T1000 (cell line): ENCODE measurements around the gene PRDX3.
A peak's percentile ranks its signal among the peaks of the same experiment; 100 is the strongest.
"Not testable (repeated sequence)": the region's sequence is repeated elsewhere in the genome, so short reads cannot be mapped to it uniquely, and the experiment has no call there.

ENCODE experiments used
- DNase-seq: peaks from one replicate; lab custom pipeline; 2025; ENCODE audit warnings: mixed read lengths; lab: John Stamatoyannopoulos, UW

PRDX3 gene

GRCh38 chr10:119206603-119207365 lies 28.2 kb upstream of the PRDX3 start:
- peak; percentile 70 for DNase-seq

- DNase-seq = no peak
These were observed 27.4 kb upstream of the PRDX3 start for GRCh38 chr10:119205894-119206602.

- no peak for DNase-seq
These were observed 24.4 kb upstream of the PRDX3 start for GRCh38 chr10:119203006-119203405.

GRCh38 chr10:119201233-119201632 lies 22.6 kb upstream of the PRDX3 start:
- no peak for DNase-seq

- DNase-seq = peak; percentile 42
These were observed 20.8 kb upstream of the PRDX3 start for GRCh38 chr10:119199231-119199992.

GRCh38 chr10:119198438-119198837 lies 19.8 kb upstream of the PRDX3 start:
- DNase-seq = no peak

GRCh38 chr10:119197921-119198320 lies 19.3 kb upstream of the PRDX3 start:
- DNase-seq = no peak

GRCh38 chr10:119191881-119192280 lies 13.3 kb upstream of the PRDX3 start:
- DNase-seq = no peak

GRCh38 chr10:119190954-119191785 lies 12.6 kb upstream of the PRDX3 start:
- no peak for DNase-seq

GRCh38 chr10:119190353-119190752 lies 11.7 kb upstream of the PRDX3 start:
- DNase-seq = peak; percentile 83

- no peak for DNase-seq
These were observed 11.2 kb upstream of the PRDX3 start for GRCh38 chr10:119189811-119190282.

GRCh38 chr10:119183664-119184412 lies 5.2 kb upstream of the PRDX3 start:
- no peak for DNase-seq

GRCh38 chr10:119180850-119181400 lies 2.3 kb upstream of the PRDX3 start:
- not testable (repeated sequence) for DNase-seq

GRCh38 chr10:119177708-119178371 lies 772 bp downstream of the PRDX3 start:
- DNase-seq = no peak

GRCh38 chr10:119176166-119176565 lies 2.4 kb downstream of the PRDX3 start:
- DNase-seq = no peak

- no peak for DNase-seq
These were observed 4.5 kb downstream of the PRDX3 start for GRCh38 chr10:119174109-119174508.

- no peak for DNase-seq
These were observed 11.6 kb downstream of the PRDX3 start for GRCh38 chr10:119167041-119167440.

- DNase-seq = no peak
These were observed 12.0 kb downstream of the PRDX3 start for GRCh38 chr10:119166564-119166963.

GRCh38 chr10:119166118-119166500 lies 12.5 kb downstream of the PRDX3 start:
- DNase-seq = no peak
